ENCODE measurements around the gene MYL11.

Gene MYL11

DNA sequence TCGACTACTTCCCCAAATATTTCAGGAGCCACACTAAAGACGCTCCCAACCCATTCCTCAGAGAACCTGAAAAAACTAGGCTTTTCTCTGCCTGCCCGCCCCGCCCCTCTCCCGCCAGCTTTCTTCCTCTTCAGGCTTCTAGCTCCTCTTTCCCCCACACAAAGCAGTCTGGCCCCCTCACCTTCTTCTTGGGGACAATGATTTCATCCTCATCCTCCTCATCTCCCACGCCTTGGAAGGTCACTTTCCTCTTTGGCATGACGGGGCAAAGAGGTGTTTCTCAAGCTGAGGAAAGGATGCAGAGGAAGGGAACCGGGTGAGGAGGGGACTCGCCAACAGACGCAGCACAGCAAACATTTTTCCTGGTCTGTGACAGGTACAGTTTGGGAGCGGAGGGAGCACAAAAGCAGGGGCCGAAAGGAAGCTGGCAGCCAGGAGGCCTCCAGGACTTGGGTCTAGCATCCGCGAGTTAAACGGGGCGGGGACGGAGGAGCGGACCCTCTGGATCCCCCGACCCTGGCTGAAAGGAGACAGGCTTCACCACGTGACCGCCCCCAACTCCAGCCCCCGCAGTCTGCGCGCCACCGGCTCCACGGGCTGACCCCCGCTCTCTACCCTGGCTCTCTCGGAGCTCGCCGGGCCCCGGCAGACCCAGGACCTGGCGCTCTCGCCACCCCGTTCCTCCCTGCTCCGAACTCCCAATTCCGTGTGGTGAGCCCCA, 20.0 kb upstream of the MYL11 start:
- no peak for DNase-seq

DNA sequence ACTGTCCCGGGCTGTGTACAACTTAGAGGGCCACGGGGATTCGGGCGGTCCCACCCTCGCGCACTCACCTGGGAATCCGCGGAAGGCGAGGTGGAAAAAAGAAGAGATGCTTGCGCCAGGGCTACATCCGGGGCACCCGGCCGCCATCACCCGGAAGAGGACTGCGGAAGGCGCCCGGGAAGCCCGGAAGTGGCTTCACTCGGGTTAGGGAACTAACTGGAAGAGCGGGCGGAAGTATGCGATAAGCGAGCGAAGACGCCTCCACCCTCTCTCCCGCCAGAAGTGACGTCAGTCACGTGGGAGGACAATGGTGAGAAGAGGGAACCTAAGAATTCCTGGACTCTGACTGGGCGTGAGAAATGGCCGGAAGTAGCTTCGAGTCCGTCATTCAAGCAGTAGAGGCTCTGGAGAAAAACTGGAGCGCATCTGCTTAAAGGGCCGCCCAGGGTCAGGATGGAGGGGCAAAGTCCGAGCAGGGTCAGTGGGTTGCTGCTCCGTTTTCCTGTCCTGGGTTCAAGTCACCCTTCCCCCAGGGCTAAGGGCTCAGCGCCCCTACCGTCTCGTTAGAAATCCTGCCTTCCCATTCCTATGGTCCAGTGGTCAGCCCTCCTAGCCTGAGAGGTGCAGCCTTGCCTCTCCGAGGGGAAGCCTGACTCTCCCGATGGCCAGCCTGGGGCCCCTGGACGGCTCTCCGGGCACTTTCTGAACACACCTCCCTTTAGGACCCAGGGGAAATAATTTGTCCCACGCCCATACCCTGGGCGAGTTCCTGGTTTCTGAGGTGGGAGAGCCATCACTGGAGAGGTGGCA, 19.3 kb upstream of the MYL11 start, which contains the start of gene CD2BP2:
CD2BP2 (minus strand) TSS at position 165 of the 810 bp plus-strand sequence. CDS start 627 bp downstream, outside the sequence.
- peak; percentile 86 for DNase-seq

DNA sequence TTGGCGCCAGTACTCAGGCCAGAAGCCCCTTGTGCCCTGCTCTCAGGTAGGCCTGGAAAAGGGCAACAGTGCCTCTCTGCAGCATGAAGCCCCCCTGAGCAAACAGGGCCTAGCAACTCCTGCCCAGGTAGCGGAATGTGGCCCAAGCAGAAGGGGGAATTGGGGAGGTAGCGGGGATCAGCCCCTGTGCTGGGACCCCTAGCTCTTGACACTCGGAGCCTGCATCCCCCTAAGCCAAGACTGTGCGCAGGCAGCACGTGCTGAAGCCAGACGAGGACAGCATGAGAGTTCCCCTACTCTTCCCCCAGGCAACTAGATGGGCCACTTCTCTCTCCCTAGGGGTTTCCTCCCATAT, 18.7 kb upstream of the MYL11 start:
- no peak for DNase-seq

DNA sequence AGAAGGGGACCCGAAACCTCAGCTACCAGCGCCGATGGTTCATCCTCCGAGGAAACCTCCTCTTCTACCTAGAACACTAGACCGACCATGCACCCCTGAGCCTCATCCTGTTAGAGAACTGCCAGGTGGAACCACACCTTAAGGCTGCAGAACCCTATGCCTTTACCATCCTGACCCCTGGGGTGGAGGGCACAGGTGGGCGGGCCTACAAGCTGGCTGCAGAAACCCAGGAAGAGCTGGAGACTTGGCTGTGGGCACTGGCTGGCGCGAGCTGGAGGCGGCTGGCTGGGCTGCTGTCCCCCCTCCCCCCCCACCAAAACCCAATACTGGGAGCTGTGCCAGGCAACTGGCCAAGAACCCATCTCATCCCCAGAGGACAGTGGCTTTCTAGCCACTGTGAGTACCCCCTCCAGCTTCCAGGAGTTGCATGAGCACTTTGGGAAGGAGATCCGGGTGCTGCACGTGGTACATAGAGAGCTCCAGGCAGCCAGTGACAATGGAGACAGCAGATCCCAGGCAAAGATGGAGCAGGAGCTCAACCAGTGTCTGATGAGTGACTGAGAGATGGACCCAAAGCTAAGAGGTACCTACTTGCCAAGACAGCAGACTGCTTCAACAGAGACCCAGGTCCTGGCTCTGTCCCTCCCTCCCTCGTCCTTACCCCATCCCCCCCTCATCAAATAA, 18.1 kb upstream of the MYL11 start:
- DNase-seq: no peak

DNA sequence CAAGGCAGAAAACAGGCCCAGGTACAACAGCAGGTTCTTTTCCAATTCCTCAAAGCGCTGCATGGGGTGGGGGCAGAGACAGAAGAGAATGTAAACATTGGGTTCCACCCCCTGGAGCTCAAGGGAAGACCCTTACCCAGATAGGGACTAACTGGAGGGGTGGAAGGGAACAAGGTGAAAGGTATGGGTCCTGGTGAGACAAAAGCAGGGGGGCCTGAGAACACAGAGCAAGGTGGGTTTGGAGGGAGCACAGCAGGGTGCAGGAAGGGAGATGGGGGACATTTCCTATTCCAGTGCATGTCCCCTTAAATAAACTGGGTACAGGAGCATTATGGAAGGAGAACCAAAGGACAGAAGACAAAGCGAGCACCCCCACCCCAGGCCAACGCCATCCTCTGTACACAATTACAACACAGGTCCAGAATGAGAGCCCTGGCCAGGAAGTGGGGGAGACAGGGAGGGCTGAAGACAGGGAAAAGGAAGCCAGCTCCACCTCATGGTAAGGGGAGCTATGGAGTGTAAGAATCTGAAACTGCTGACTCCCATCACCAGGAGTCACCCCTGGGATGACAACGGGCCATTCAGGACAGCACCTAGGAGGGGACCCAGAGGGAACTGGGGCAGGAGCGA, 17.4 kb upstream of the MYL11 start:
- DNase-seq: no peak

DNA sequence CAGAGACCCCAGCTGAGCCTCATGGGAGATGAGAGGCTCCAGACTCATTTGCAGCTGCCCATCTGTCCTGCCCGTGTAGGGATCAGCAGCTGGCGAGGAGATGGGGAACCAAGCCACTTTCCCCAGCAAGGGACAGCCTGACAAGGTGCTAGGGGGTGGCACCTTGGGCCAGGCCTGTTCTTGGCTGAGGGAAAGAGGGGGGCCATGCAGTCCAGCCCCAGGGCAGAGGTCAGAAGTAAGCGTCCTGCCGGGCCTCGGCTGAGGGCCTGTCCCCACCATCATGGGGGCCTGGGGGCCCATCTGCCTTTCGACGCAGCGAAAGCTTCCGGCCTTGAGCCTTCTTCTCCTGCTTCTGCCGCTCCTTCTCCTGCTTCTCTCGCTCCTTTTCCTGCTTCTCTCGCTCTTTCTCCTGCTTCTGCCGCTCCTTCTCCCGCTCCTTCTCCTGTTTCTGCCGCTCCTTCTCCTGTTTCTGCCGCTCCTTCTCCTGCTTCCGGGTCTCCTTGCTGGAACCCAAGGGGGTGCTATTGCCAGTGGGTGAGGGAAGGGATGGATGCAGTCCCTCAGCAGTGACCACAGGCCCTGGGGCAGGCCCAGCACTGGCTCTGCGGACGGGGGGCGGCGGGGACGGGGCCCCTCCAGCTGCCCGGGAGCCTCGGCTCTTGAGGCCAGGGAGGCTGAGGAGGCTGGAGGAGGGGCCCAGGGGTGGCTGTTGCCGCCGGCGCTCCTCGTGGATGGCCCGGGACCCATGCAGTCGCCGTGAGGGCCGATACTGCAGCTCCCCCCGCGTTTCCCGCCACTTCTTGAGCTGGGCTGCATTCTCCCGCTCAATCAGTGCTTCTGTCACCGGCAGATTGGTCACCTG, 16.7 kb upstream of the MYL11 start:
- no peak for DNase-seq

DNA sequence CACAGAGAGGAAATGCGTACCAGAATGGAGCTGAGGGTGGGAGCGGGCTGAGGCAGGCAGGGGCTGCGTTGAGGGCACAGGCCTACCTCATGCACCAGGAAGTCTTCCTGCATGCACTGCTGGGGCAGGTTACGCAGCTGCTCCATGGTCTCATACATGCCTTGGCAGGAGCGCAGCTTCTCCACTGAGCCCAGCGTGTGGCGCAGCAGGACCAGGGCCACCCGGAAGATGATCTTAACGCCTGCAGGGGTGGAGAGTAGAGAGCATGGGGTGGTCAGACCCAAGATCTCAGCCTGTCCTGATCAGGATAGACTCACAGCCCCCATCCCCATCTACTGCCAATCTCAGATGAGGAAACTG, 16.0 kb upstream of the MYL11 start:
- no peak for DNase-seq

DNA sequence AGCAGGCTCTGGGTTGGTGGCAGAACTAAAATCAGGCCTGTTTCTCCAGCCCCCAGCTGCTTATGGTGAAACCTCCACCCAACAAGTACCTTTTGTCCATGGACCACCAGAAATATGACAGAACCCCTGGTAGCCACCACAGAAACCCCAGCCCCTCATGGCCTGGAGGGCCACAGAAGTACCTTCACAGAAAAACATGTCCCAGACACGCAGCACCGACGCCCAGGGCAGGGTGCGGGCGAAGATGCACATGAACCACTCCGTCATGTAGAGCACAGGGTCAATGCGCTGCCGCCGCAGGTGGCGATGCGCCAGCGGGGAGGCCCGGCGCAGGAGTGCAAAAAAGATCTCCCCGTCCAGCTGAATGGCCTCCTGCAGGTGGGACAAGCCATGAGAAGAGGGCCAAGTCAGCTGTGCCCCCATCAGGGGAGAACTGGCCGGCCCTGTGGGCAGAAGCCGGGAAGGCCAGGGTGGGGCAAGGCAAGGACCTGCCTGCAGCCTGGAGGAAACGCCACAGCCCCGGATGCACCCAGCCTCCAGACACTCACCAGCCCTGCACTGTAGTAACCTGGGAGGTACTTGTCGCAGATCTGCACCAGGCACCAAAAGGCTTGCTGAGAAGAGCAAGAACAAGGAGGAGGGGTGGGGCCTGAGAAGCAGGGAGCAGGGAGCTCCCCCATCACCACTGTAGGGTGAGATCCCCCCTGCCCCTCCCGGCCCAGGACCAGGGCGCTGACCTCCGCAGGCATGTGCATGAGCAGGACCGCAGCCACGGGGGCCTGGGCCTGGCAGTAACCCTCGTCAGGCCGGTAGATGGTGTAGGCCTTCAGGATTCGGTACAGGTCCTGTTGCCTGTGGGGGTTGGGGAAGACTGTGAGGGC, 15.4 kb upstream of the MYL11 start:
- no peak for DNase-seq

DNA sequence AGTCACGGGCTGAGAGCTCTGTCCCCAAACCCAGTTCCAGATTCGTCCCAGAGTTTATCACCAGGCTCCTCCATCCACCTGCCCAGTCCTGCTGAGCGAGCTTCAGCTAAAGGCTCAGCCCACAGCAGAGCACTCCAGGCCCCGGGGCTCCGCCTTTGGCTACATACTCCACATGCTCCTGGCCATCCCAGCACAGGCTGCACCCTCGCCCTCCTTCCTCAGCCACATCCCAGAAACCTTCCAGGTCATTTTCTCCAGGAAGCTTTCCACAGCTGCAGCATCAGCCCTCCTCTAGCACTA, 14.8 kb upstream of the MYL11 start:
- no peak for DNase-seq

DNA sequence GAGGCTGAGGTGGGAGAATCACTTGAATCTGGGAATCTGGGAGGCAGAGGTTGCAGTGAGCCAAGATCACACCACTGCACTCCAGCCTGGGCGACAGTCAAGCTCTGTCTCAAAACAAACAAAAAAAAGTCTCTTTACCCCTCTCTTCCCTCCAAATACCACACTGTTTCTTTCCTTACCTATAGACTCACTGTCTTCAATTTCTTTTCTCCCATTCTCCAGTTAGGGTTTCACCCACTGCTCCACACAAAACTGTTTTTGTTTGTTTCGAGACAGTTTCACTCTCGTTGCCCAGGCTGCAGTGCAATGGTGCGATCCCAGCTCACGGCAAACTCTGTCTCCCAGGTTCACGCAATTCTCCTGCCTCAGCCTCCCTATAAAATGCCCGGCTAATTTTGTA, 13.4 kb upstream of the MYL11 start:
- DNase-seq: no peak

DNA sequence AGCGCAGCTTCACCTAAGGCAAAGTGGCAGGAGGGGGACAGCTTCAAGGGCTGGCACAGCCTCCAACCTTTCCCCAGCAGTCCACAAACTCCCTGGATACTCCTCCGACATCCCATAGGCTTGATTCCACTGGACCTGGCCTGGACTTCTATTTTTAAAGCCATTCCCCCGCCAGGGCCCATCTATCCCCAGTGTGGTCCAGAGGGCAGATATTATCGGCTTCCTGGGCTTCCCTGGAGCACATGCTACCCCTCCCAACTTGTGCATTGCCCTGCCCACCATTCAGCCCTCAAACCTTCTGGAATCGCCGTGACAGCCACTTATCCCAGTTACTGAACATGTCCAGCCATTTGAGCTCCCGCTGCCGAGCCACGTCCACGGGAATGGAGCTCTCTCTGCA, 9.4 kb upstream of the MYL11 start:
- DNase-seq: no peak

DNA sequence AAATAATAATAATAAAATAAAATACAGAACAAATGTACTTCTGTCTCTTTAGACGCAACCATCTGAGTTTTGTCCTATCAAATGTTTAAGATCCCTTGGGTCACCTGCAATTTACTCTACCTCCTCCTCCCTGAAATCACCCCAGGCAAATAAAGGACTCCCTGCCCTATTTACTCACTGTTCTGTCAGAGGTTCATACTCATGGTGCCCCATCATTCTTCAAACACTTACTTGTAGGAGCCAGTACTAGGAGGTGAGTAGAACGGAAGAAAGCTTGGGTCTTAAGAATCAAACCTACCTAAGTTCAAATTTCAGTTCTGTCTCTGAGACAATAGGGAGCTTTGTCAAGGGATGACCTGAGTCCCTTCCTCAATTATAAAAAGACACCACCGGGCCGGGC, 8.1 kb upstream of the MYL11 start:
- DNase-seq: no peak

DNA sequence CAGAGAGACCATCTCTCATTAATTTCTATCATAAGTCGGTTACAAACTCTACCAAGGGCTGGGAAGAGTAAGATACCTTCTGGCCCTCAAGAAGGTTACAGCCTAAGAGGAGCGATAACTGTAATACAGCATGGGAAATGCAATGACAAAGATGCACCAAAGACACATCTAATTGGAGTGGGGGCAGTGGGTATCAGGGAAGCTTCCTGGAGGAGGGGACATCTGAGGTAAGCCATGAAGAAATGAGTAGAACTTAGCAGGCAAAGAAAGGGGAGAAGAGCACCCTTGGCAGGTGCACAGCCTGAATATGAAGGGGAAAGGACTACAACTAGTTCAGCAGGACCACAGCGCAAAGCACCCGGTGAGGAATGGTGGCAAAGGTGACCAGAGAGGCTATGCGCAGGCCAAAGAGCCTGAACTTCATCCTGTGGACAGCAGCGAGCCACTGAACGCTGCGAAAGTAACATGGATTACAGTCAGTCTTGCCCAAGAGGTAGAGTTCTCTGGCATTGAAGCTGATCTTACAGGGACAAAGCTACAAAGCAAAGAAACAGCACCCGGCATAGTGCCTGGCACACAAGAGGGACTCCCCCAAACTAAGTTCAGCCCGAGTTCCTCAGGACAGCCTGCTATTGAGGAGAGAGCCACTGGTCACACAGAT, 7.1 kb upstream of the MYL11 start:
- no peak for DNase-seq

DNA sequence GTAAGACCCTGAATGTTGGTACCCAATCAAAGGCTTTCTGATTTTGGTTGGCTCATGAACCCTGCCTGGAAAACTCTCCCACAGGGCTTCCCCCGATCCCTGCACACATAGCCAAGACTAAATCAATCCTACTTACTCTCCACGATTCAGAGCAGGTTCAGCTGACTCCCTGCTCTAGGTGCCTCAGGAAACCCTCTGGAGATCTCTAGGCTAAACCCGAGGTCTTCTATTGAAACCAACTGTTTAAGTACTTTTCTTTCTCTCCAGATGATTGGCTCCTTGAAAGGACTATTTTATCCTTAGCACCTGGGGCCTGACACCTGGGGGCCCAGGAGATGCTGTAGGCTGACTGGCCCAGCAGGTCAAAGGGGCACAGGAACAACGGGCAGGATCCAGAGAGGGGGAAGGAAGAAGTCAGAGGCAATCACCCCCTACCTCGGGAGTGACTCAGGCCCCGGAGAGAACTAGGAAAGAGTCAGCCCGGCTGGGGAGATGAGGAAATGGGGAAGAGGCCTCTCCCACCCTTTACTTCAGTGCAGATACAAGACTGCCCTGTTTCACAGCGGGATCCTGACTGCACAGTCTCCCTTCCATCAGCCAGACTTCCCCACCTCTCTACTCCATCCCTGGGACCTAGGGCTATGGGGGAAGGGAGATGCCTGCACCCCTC, 6.3 kb upstream of the MYL11 start:
- no peak for DNase-seq

DNA sequence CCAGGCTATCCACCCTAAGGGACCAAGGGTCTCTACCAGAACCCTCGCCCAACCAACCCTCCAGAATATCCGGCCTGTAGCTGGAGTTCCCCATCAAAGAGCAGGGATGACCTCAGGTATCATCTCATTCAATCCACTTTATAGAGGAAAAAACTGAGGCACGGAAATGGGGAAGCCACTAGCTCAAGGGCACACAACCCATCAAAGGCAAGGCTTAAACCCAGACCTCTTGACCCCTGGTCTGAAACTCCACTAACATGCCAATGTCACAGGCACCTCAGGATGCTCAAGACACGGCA, 5.9 kb upstream of the MYL11 start:
- no peak for DNase-seq

DNA sequence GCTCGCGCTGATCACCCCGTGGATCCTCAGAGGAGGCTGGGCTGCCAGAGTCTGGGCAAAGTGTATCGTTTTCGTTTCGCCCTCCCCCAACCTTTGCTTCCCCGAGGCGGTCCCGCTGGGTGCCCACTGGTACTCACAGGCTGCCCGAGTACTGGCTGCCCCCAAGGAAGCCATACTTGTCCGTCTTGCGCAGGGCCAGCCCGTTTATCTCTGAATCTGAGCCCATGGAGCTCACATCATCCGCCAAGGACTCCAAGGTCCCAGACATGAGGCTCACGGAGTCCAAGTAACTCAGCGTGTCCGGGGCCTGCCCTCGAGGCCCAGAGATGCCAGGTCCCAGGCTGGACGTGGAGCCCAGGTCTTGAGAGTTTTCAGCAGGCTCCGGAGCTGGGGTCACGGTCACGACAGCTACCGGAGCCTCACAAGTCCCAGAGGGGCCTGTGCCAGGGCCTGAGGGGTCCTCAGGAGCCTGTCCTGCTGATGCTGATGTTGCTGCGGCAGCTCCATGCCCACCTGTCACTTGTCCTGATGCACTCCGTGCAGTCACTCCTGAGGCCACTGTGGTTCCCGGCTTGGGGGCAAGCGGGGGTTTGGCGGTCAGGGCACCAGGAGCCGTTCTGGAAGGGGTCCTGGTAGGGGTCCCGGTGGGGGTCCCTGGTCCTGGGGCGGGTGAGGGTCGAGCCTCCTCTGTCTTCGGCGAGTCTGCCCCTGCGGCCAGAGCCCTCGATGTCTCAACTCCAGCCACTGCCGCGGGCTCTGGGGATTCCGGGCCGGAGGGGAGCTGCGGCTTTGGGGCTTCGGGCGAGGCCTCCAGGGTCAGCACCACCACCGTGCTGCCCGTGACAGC, 5.3 kb upstream of the MYL11 start:
- no peak for DNase-seq

DNA sequence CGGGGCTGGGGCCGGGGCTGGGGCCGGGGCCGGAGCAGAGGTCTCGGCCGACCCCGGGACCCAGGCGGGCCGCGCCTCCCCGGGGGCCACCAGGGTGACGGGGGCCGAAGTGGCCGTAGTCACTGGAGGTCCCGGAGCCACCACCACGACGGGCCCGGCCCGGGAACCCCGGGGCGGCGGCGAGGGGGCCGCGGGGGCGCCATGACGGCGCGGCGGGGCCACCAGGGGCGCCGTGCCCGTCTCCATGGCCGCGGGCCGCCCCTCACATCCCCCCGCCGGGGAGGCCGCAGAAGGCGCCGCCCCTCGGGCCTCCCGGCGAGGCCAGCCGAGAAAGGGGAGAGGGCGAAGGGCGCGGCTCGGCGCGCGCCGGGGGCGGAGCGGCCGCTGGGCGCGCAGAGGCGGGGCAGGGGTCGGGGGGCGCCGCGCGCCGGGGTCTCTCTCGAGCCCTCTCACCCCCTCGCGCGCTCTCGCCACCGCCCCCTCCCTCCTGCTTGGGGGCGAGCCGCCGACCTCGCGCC, 4.6 kb upstream of the MYL11 start:
- DNase-seq: no peak

DNA sequence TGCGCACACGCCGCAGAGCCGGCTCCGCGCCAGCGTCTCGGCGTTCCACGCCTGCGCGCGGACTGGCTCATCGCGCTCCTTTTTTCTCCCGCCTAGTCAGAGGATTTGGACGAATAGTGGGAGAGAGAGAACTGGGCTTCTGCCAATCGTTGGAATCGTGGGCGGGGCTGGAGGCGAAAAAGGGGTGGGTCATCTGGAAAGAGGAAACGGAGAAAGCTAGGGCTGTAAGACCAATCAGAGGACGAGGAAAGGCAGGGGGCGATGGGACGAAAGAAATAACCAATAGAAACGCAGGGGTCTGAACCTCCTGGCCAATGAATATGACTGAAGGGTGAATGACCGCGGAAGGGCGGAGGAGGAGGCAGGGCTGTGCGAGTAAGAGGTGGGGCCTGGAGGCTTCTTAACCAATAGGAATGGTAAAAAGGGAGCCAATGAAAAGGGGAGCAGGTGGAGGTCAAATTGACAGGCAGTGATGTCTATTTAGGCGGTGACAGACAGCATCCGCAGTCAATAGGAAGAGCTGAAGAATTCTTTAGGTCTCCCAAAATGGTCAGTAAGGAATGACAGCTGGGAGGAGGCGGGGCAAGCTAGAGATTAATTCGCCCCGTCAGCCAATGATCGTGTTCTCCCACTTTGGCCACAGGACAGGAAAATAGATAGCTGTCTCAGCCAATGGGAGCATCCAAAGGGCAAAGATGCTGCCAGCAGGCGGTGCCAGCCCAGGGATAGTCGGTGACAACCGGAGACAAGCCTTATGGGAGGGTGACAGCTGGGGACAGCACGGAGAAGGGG, 4.0 kb upstream of the MYL11 start, which contains the start of gene TBC1D10B:
TBC1D10B (minus strand) TSS at position 39 of the 792 bp plus-strand sequence. CDS start 311 bp downstream, outside the sequence.
- peak; percentile 96 for DNase-seq

Data from stimulated activated CD4-positive, alpha-beta T cell treated with anti-CD3 and anti-CD28 coated beads, Interleukin-4, amount 100 ng/mL, for 1 hour (primary cell).